Transverse colon (tissue), 4 donors: ENCODE results near the gene LTBP4. TPM values are rescaled to one million over a fixed set of nuclear protein-coding genes. Genes with fewer than 3 reads are reported as not detected.

Source experiments
- DNase-seq: peaks from one replicate; pipeline ENCODE4 v3.0.0-alpha.2; 2019
- H3K27ac ChIP-seq, 4 donors: fragments of 200-600 bp; sonication (generic); 2 replicates each; pipeline ENCODE4 v1.5.1; 2016 to 2018; ENCODE audit warnings: inconsistent platforms in 4 of 4
- H3K27me3 ChIP-seq: fragments of 200-600 bp; sonication (generic); 2 replicates; pipeline ENCODE4 v1.5.1; 2017; ENCODE audit warnings: inconsistent platforms
- H3K36me3 ChIP-seq, 4 donors: fragments of 200-600 bp; sonication (generic); 2 replicates each; pipeline ENCODE4 v1.5.1; 2017 to 2019; ENCODE audit warnings: inconsistent platforms in 4 of 4
- H3K4me1 ChIP-seq, 4 donors: fragments of 200-600 bp; sonication (generic); 2 replicates each; pipeline ENCODE4 v1.5.1; 2017 to 2020; ENCODE audit warnings: inconsistent platforms in 4 of 4
- H3K4me3 ChIP-seq, 4 donors: fragments of 200-600 bp; sonication (generic); 1 replicate in 1 of 4; 2 replicates in 3 of 4; pipeline versions ENCODE4 v1.5.1 to v1.6.1; 2017 to 2019; ENCODE audit warnings: inconsistent platforms in 4 of 4
- H3K9me3 ChIP-seq, 2 donors: fragments of 200-600 bp; sonication (generic); 2 replicates each; pipeline ENCODE4 v1.5.1; 2017 to 2019; ENCODE audit warnings: inconsistent platforms in 2 of 2
- EP300 ChIP-seq: sonication (generic); formaldehyde crosslinking; IDR thresholded peaks from one replicate; pipeline ENCODE4 v1.6.1; 2017; ENCODE audit warnings: antibody characterized with exemption, low read depth
- POLR2A ChIP-seq: fragments of 450-650 bp; IDR thresholded peaks from one replicate; pipeline ENCODE4 v1.6.1; 2016; ENCODE audit warnings: antibody characterized with exemption, mild to moderate bottlenecking, moderate library complexity
- POLR2AphosphoS5 ChIP-seq, 3 donors: sonication (generic); formaldehyde crosslinking; IDR thresholded peaks; one replicate each; pipeline ENCODE4 v1.6.1; 2016; ENCODE audit warnings: antibody characterized with exemption in 3 of 3
- WGBS, 2 donors: methylation state at CpG; one replicate each; pipeline ENCODE4 v1.1.5; 2018; ENCODE audit warnings: low coverage in 1 of 2; 5-methylcytosine and 5-hydroxymethylcytosine counted together
- in situ Hi-C, 4 donors: fragments of 200-750 bp; cut with MboI; loops; one replicate each; pipeline versions ENCODE4 v1.15.0 to v1.15.1; 2017; ENCODE audit warnings: low sequenced_read_pairs in 3 of 4, low pct_ligation_motif_present in 1 of 4, low pct_unique_long_range_greater_than_20kb in 1 of 4
- intact Hi-C: fragments of 100-400 bp; cut with DNase I; formaldehyde crosslinking; loops from one replicate; pipeline ENCODE4 v1.15.1; 2023; ENCODE audit warnings: low total_unique reads
- total RNA-seq, 4 donors: library from RNA; depleted of rRNA; stranded (reverse); fragments of >200 nt; gene quantifications; one replicate each; pipeline ENCODE4 v1.1.0, GENCODE V29; 2016
- TF ChIP-seq, protein P1 (sequence below), 5 experiments: fragments of 200-600 bp in 3 of 5; fragments of 450-650 bp in 2 of 5; sonication (generic) in 3 of 5; IDR thresholded peaks; 1 replicate in 2 of 5; 2 replicates in 3 of 5; pipeline ENCODE4 v1.5.1; 2016 to 2017; ENCODE audit warnings: antibody characterized with exemption in 5 of 5, inconsistent platforms in 3 of 5, mild to moderate bottlenecking in 2 of 5, moderate library complexity in 1 of 5

The LTBP4 gene
- total RNA-seq, 4 donors from 2014 or later, result 122 to 477 (median 253) TPM

GRCh38 chr19:40607311-40608239, 6.4 kb downstream of the LTBP4 start:
- intact Hi-C loops (no loop called here), in situ Hi-C loops (no loop called here)
- Histone ChIP-seq H3K4me3 (no peak overlapping the region), H3K36me3 (no peaks in the 10 kb centered on the region), H3K4me1 (peaks cover 40 to 87% (median 81%) of the 10 kb centered on the region in 4 donors), H3K9me3 (no peaks in the 10 kb centered on the region), H3K27me3 (no peaks in the 10 kb centered on the region), H3K27ac (peak overlapping the region; percentile 90 to 96 (median 91))
- peak; percentile 3 for TF ChIP-seq POLR2A
- peak; percentile 30 for TF ChIP-seq EP300
- TF ChIP-seq, protein P1, sequence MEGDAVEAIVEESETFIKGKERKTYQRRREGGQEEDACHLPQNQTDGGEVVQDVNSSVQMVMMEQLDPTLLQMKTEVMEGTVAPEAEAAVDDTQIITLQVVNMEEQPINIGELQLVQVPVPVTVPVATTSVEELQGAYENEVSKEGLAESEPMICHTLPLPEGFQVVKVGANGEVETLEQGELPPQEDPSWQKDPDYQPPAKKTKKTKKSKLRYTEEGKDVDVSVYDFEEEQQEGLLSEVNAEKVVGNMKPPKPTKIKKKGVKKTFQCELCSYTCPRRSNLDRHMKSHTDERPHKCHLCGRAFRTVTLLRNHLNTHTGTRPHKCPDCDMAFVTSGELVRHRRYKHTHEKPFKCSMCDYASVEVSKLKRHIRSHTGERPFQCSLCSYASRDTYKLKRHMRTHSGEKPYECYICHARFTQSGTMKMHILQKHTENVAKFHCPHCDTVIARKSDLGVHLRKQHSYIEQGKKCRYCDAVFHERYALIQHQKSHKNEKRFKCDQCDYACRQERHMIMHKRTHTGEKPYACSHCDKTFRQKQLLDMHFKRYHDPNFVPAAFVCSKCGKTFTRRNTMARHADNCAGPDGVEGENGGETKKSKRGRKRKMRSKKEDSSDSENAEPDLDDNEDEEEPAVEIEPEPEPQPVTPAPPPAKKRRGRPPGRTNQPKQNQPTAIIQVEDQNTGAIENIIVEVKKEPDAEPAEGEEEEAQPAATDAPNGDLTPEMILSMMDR (IDR thresholded peaks at IDR 0.05), result no peak
- TF ChIP-seq POLR2AphosphoS5 (IDR thresholded peaks at IDR 0.05), result peak in 2 of 3 donors; percentile 31 to 35
- DNase-seq, result peak; percentile 84
- WGBS, 2 donors, result 47 to 55% methylated on average over 2 to 31 of the region's 31 CpGs

- WGBS, 2 donors, result 88% methylated on average over 13 of the region's 14 CpGs; no CpG with 5 or more reads in 1 of the 2 donors
- Histone ChIP-seq H3K36me3 (no peaks in the 10 kb centered on the region), H3K4me1 (peaks cover 34 to 83% (median 76%) of the 10 kb centered on the region in 4 donors), H3K9me3 (no peaks in the 10 kb centered on the region), H3K27me3 (no peaks in the 10 kb centered on the region), H3K27ac (peak overlapping the region; percentile 90 to 96 (median 91)), H3K4me3 (no peak overlapping the region)
- no peak for DNase-seq
- in situ Hi-C loops, result no loop called here
- TF ChIP-seq POLR2AphosphoS5 (IDR thresholded peaks at IDR 0.05) (no peak), POLR2A (no peak), EP300 (no peak)
- TF ChIP-seq, protein P1 (IDR thresholded peaks at IDR 0.05), result no peak
- intact Hi-C loops, result no loop called here
Measured at GRCh38 chr19:40608240-40608621, 7.1 kb downstream of the LTBP4 start.

DNA sequence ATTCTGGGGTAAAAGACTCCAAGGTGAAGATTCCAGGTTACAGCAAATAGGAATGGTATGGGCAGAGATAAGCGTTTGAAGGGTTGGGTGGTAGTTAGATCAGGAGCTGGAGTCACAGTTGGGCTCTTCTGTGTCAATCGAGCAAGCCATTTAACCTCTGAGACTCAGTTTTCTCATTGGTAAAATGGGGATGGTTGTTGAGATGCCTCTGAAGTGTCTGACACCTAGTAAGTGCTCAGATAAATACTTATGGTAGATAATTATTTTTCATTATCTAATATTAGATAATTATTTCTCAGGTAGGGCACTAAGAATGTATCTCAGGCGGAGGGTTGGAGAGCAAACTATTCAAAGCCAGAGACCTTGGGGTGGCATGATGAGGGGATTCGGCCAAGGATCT, 7.8 kb downstream of the LTBP4 start:
- Histone ChIP-seq H3K36me3 (no peaks in the 10 kb centered on the region), H3K27me3 (no peaks in the 10 kb centered on the region), H3K4me3 (peak overlapping the region in 2 of 4 donors; percentile 41 to 54), H3K4me1 (peaks cover 31 to 86% (median 73%) of the 10 kb centered on the region in 4 donors), H3K27ac (peak overlapping the region; percentile 88 to 91 (median 90)), H3K9me3 (no peaks in the 10 kb centered on the region)
- no peak for TF ChIP-seq EP300
- TF ChIP-seq, protein P1 (IDR thresholded peaks at IDR 0.05), result no peak
- no peak for TF ChIP-seq POLR2AphosphoS5 (IDR thresholded peaks at IDR 0.05)
- WGBS, 2 donors, result 69 to 80% methylated on average over 4 of the region's 4 CpGs
- no peak for DNase-seq
- intact Hi-C loops, result no loop called here
- in situ Hi-C loops, result no loop called here

DNA sequence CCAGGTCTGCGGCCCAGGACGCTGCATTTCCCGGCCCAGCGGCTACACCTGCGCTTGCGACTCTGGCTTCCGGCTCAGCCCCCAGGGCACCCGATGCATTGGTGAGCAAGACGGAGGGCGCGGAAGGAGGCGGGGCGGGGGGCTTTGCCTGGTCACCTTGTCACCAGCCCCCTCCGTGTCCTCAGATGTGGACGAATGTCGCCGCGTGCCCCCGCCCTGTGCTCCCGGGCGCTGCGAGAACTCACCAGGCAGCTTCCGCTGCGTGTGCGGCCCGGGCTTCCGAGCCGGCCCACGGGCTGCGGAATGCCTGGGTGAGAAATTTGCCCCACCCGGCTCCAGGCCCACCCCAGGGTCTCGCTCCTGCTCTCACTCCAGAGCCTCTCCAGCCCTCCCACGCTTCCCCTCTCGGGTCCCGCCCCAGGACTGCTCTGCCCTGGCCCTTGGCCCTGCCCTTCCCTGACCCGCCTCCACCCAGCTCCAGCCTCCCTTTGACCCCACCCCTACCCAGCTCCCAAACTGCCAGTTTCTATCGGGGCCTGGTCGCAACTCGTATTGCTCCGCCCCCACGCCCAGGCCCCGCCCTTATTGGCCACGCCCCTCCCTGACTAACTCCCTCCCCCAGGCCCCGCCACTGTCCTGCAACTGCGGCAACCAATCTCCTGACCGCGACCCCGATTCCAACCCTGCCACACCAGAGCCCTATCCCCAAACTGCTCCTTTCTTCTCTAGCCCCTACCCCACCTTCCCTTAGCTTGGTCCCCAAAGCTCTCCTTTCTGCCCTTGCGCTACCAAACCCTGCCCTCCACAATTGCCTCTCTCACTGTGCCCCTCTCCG, 8.6 kb downstream of the LTBP4 start:
- Histone ChIP-seq H3K27ac (peak overlapping the region; percentile 88 to 91 (median 90)), H3K27me3 (no peaks in the 10 kb centered on the region), H3K4me3 (peak overlapping the region; percentile 28 to 54 (median 36)), H3K9me3 (no peaks in the 10 kb centered on the region), H3K36me3 (no peaks in the 10 kb centered on the region), H3K4me1 (peaks cover 26 to 84% (median 70%) of the 10 kb centered on the region in 4 donors)
- TF ChIP-seq POLR2A (peak; percentile 87), EP300 (no peak), POLR2AphosphoS5 (IDR thresholded peaks at IDR 0.05) (peak; percentile 71 to 86 (median 86))
- TF ChIP-seq, protein P1 (IDR thresholded peaks at IDR 0.05), result no peak
- 5% methylated on average over 35 of the region's 50 CpGs; no CpG with 5 or more reads in 1 of the 2 donors for WGBS, 2 donors
- peak; percentile 97 for DNase-seq
- intact Hi-C loops (no loop called here), in situ Hi-C loops (no loop called here)
